Epithelial cell of prostate (primary cell): Measurements from ENCODE around the gene ROR2.
"Not testable (repeated sequence)": the region's sequence is repeated elsewhere in the genome, so short reads cannot be mapped to it uniquely, and the experiment has no call there.

Source experiments
- DNase-seq: peaks from one replicate; pipeline ENCODE4 v3.0.0-alpha.2; 2011; ENCODE audit warnings: low read depth, low spot score
- H3K27ac ChIP-seq: fragments of 450-650 bp; 2 replicates; pipeline ENCODE4 v1.5.1; 2017; ENCODE audit warnings: mild to moderate bottlenecking

ROR2 gene

DNA sequence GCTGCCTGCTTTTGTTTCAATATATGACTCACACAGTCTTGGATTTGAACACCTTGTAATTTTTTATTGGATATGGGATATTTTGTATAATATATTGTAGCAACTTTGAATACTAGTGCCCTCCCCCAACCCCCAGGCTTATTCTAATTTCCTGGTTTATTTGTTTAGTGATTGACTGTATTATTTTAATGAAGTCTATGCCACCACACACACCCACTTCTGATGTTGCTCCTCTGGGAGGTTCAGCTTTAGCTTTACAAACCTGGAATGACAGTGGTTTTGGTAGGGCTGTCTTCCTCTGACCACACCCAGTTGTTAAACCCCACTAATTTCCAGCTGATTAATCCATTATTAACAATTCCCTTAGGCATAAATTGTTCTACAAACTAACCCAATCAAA lies 320.3 kb downstream of the ROR2 start:
- DNase-seq = no peak
- no peak overlapping the region for H3K27ac ChIP-seq

DNA sequence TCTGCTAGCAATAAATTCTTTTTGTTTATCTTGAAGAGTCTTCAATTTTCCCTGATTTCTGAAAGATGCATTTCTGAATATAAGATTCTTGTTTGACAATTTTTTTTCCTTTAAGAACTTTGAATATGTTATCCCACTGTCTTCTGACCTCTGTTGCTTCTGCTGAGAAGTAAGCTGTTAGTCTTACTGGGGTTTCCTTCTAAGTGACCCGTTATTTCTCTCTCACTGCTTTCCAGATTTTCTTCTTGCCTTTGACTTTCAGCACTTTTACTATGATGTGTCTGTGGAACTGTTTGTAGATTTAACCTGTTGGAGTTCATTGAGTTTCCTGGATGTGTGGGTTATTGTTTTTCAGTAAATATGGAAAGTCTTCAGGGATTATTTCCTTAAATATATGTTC lies 321.1 kb downstream of the ROR2 start:
- DNase-seq = no peak
- no peak overlapping the region for H3K27ac ChIP-seq

DNA sequence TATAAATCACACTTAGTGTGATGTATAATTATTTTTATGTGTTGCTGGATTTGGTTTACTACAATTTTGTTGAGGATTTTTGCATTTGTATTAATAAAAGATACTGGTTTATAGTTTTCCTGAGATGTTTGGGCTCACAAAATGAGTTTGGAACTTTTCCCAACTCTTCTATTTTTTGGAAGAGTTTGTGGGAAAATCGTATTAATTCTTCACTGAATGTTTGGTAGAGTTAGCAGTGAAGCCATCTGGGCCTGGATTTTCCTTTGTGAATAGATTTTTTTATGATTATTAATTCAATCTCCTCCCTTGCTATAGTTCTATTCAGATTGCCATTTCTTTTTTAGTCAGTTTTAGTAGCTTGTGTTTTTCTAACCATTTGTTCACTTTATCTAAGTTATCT lies 324.7 kb downstream of the ROR2 start:
- H3K27ac ChIP-seq = no peak overlapping the region
- DNase-seq = no peak

DNA sequence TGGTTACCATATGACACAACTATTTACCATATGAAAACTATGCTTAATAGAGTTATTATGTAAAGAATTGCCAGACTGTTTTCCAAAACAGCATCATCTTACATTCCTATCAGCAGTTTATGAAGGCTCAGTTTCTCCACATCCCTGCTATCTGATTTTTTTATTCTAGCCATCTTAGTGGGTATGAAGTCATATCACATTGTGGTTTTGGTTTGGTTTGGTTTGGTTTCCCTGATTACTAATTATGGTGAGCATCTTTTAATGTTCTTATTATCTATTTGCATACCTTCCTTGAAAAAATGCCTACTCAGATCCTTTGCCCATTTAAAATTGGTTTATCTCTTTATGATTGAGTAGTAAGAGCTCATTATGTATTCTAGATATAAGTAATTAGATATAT lies 327.0 kb downstream of the ROR2 start:
- no peak for DNase-seq
- H3K27ac ChIP-seq = no peak overlapping the region

DNA sequence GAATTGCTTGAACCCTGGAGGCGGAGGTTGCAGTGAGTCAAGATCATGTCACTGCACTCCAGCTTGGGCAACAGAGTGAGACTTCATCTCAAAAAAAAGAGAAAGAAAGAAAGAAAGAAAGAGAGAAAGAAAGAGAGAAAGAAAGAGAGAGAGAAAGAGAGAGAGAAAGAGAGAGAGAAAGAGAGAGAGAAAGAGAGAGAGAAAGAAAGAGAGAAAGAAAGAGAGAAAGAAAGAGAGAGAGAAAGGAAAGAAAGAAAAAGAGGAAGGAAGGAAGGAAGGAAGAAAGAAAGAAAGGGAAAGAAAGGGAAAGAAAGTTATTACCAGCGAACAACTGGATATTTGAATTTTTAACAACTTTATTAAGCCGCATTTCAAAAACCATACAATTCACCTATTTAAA lies 327.9 kb downstream of the ROR2 start:
- DNase-seq, H3K27ac ChIP-seq: not testable (repeated sequence)

DNA sequence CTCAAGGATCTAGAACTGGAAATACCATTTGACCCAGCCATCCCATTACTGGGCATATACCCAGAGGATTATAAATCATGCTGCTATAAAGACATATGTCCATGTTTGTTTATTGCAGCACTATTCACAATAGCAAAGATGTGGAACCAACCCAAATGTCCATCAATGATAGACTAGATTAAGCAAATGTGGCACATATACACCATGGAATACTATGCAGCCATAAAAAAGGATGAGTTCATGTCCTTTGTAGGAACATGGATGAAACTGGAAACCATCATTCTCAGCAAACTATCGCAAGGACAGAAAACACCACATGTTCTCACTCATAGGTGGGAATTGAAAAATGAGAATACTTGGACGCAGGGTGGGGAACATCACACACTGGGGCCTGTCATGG lies 336.0 kb downstream of the ROR2 start:
- not testable (repeated sequence) for H3K27ac ChIP-seq, DNase-seq

DNA sequence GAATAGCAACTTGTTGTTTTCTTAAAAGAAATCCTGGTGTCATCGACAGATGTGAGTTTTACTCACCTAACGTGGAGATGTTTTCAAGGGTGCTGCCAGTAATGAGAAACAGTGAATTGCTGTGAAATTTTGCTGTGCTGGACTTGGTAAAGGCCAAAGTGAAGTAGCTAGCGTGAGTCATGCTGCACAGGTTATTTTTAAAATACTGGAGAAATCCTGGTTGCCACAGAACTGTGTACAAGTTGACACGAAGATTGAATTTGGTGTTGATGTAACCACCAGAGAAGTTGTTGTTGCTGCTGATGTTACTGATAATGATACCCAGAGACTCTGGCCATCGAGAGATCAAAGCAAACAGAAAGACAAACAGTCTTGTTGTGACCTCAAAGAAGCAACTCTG lies 338.4 kb downstream of the ROR2 start:
- H3K27ac ChIP-seq = no peak overlapping the region
- no peak for DNase-seq

DNA sequence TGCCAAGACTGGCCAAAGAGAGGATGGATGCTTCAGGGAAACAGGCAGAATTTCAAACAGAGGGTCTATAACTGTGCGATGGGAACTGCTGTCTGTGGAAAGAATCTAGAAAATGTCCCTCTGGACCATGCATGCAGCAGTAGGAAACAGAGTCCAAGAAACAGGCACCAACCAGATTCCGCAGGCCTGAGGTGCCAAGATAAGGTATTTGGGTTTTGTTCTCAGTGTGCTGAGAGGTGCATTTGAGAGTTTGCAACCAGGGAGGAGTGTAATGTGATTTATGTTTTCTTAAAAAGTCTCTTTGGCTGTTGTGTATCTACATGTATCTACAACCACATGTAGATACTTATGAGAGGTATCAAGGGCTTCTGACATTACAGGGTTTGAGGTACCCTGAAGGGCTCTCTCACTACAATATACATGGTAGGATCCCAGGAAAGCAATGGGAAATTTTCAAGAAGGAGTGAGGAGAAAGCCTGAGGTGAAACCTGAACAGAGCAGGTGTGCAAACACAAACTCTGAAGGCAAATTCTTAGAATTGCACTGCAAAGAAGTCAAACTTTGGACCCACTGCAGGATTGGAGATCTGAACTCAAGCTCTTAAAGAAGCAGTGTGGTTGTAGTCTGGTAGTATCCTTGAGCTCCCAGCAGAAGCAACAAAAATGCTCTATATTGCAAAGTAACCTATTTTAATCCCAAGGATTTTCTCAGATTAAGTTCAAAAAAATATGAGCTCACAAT lies 343.6 kb downstream of the ROR2 start:
- DNase-seq = no peak
- H3K27ac ChIP-seq = no peak overlapping the region

DNA sequence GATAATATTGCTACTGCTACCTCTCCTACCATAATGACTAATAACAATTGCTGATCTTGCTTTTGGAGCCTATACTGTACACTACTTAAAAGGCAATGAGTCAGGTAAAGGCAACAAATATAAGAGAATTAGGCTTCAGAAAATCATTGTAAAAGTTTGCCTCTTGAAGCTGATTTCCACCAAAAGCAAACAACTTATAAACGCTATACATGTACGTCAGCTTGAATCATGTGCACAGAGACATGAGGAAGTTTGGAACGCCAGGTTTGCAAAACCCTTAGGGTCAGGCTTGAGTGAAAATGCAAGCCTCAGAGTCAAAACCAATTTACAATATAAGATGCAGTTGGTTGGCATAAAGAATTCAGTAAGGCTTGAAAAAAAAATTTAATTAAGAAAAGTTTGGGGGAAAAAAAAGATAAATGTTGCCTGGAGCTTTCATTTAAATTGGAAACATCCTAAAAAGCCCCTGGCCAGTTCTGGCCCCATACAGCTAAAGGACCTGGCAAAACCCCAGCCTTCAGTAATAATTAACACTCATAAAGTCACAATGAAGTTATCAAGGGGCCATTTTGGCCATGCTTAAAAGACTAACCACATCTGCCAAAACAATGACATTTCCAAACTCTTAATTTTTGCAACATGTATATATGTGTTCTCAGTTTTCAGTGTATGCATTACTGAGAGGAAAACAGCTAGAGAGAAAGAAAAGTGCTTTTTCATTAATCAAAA lies 345.4 kb downstream of the ROR2 start:
- H3K27ac ChIP-seq = no peak overlapping the region
- no peak for DNase-seq

DNA sequence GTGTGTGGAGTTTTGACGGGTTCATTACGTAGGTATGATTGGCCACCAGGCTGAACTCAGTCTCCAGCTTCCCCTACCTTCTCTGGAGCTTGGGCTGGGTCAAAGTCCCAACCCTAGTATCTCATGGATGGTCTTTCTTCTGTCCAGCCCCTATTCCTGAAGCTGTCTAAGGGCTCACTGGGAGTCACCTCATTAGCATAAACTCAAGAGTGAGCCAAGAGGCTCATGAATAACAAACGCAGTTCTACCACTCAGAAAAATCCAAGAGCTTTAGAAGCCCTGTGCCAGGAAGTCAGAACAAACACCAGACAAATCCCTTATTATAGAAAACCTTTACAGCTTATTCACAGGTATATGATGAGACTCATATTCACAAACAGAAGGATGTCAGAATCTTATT lies 346.1 kb downstream of the ROR2 start:
- DNase-seq = no peak

DNA sequence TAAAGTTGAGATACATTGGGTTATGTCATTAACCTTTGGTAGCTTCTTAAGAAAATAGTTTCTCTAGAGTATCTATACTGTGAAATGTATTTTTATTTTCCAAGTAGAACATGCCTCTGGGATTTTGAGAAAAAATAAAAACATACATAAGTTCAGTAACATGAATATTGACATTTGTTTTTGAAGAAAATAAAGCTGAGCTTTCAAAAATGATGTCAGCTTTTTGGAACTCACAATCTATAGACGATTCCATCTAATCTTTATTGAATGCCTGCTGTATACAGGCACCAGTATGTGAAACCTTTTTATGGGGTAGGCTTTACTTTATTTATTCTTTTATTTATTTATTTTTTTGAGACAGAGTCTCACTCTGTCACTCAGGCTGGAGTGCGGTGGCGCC lies 350.5 kb downstream of the ROR2 start:
- H3K27ac ChIP-seq = no peak overlapping the region
- DNase-seq = no peak

More for the DNA sequence above, 346.1 kb downstream of the ROR2 start:
- no peak overlapping the region for H3K27ac ChIP-seq

DNA sequence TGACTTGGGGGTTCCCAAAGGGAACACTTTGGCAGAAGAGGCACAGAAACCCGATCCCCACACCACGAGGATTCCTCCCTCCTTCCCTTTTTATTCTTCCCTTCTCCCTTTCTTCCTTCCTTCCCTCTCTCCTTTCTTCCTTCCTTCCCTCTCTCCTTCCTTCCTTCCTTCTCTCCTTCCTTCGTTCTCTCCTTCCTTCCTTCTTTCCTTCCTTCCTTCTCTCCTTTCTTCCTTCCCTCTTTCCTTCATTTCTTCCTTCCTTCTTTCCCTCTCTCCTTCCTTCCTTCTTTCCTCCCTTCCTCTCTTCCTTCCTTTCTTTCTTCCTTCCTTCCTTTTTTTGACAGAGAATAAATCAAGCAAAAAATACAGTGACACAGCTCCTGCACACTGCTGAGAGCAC lies 358.4 kb downstream of the ROR2 start:
- DNase-seq = no peak
- H3K27ac ChIP-seq = no peak overlapping the region

DNA sequence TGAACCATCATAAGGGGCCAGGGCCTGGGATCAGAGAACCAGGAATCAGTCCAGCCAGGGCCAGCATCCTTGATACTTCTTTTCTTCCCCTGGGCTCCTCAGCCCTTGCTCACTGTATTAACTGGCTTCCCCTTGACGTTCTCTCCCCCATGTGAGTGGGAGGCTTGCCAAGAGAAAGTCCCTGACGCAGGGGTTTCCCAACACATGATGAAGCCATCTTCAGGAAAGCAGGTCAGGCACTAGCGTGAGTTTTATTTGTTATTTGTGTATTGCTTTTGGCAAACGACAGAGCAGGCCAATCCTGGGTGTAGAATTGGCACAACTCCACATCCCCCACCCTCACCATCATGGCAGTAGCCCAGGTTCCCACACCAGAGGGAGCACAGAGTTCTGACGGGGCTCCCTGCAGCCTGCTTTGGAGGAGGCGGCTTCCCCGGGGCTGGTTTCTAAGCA lies 360.9 kb downstream of the ROR2 start:
- DNase-seq = no peak
- no peak overlapping the region for H3K27ac ChIP-seq

DNA sequence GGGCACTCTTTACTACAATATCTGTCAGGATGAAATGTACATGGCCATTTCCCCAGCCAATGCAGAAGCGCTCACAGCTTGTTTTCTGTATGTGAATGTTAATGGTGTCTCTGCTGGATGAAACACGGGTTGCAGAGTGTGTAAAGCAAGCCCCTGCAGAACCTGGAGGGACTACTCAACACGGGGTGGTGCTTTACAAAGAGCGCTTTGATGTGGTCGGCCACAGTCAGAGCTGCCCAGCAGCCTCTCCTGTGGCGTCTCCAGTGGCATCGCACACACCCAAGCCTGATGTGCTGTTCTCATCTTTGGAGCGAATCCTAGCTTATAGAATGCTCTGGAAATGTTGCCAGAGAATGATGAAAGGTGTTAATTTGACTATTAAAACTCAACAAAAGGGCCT lies 363.7 kb downstream of the ROR2 start:
- DNase-seq = no peak

DNA sequence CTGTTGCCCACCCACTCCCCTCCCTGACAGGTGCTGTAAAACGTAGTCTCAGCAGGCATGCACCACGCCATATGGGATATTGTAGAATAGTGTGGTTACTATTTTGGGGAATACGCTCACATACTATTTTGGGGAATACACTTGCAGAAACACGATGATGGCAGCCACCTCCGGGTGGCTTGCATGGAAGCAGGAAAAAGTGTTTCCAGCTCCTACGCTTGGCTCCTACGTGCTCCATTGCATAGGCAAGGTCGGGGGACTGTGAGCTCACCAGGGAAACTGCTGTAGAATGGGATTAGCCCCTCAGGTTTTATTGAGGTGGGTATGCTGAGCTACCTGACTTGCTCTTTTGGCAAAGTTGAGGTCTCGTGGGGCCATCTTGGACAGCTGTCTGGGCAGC lies 366.1 kb downstream of the ROR2 start:
- DNase-seq = no peak
- H3K27ac ChIP-seq = no peak overlapping the region

More for the DNA sequence above, 363.7 kb downstream of the ROR2 start:
- H3K27ac ChIP-seq = no peak overlapping the region

DNA sequence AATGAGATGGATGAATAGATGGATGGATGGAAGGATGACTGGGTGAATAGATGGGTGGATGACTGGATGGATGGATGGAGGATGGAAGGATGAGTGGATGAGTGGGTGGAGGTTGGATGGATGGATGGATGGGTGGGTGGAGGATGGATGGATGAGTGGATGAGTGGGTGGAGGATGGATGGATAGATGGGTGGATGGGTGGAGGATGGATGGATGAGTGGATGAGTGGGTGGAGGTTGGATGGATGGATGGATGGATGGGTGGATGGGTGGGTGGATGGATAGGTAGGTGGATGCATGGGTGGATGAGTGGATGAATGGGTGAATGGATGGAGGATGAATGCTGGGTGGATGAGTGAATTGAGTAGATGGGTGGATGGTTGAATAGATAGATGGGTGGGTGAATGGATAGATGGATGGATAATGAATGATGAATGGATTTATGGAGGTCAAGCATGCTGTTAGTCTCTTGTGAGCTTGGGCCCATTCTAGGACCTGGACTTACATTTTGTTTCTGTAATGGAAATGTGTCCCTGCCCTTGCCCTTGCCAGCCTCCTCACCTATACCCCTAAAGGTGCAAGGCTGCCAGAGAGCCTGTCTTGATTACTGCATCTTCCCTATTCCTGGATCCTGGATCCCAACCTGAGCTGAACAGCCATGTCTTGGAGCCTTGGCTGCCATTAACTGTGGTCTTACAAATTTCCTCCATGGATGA lies 366.7 kb downstream of the ROR2 start:
- DNase-seq = no peak
- H3K27ac ChIP-seq = no peak overlapping the region

DNA sequence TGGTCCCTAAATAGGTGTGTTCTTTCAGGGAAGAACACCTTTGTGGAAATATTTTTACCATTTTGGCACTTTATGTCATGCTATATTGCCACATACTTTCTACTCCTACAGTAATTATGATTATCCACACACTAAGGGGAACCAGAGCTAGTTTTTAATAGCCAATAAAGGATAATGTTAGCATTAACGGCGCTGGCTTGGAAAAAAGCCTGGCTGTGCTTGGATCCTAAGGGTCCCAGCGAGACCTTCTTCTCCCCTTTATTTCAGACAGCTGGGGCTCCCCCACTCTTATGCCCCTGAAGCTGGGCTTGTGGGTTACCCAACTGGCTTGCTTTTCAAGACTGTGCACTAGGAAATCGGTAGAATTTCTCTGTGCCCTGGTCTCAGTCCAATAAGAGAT lies 367.8 kb downstream of the ROR2 start:
- no peak overlapping the region for H3K27ac ChIP-seq
- DNase-seq = no peak

DNA sequence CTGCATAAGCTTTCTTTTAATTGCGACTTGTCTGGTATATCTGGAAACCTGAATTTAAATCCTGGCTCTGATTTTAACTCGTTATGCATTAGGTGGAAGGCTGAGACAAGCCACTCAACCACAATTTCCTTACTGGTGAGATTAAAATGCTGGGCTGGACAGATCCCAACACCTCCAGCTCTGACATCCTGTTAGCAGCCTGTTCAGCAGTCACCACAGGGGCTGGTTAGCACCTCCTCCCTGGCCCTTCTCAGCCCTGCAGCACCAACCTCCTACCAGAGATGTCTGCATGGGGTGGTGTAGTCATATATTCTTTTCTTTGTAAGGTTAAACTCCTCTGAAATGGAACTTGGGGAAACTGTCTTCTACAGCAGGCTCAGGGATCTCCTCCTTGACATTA lies 369.9 kb downstream of the ROR2 start:
- DNase-seq = peak; percentile 18
- no peak overlapping the region for H3K27ac ChIP-seq

DNA sequence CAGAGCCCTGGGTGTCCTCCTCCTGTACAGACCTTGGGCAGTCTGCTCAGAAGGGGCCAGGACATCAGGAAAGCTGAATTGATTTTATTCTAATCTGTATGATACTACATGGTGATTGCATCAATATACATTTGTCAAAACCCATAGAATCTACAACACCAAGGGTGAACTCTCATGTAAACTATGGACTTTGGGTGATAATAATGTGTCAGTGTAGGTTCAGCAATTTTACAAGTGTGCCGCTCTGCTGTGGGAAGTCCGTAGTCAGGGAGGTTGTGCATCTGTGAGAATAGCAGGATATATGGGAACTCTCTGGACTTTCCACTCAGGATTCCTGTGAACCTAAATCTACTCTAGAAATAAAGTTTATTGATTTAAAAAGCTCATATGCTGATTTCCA lies 371.1 kb downstream of the ROR2 start:
- no peak for DNase-seq
- H3K27ac ChIP-seq = no peak overlapping the region

DNA sequence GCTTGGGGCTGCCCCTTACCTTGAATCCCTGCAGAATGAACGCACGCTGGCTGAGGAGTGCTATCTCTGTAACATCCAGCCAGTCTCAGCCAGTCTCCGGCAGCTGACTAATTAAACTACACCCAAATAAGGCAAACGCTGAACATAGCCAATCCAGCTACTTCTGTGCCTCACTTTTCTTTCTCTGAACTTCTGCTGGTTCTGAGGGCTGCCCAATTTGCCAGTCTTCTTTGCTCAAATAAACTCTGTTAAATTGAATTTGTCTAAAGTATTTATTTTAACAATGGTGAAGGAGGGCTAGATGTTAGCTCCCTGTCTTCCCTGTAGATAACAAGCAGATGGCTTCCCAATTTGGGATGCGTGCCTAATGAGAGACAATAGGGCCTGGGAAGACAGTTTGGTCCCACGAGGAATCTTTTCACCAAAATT lies 372.4 kb downstream of the ROR2 start:
- H3K27ac ChIP-seq = no peak overlapping the region
- DNase-seq = no peak

DNA sequence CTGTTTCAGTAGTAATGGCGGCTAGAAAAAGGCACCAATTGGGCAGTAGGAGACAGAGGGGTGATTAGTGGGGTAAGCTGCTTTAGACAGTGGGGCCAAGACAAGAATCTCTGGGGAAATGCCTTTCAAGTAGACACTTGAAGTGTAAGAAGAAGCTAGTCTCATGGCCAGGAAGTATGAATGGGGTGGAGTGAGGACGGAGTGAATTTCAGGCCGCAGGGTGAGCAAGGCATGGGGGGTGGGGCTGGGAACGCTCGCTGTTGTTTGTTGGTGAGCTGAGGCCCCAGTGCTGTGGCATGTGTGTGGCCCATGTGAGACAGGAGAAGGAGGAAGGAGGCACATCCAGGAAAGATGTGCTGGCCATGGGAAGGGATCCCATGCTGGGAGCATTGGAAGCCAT lies 377.2 kb downstream of the ROR2 start:
- peak overlapping the region; percentile 58 for H3K27ac ChIP-seq
- no peak for DNase-seq
